Measurements from ENCODE around the gene TEDC1. TPM values are rescaled to one million over a fixed set of nuclear protein-coding genes. Genes with fewer than 3 reads are reported as not detected.

The TEDC1 gene
- total RNA-seq, 1 experiment from 2014 or later = 26.2 TPM

GRCh38 chr14:105527381-105527825, 36.4 kb downstream of the TEDC1 start:
- no peak overlapping the region for H2BK15ac ChIP-seq (ENCODE audit: low read depth, low read length)
- no peak overlapping the region for H2AFZ ChIP-seq (ENCODE audit: low read length)
- Mint-ChIP-seq H3K4me1 (no peaks in the 10 kb centered on the region), H3K9me3 (peaks cover 0 to 14% of the 10 kb centered on the region in 2 experiments; a peak in 2 of 5 replicates), H3K36me3 (ENCODE audit: insufficient read depth in 1 of 3, low read depth in 3 of 3) (no peaks in the 10 kb centered on the region), H3K27me3 (ENCODE audit: low read depth) (peaks cover 60% of the 10 kb centered on the region), H3K27ac (no peak overlapping the region), H3K4me3 (peak overlapping the region in 1 of 2 experiments; percentile 62; a peak in 2 of 5 replicates)
- H3K4ac ChIP-seq (ENCODE audit: low read depth, low read length) = no peak overlapping the region
- H2BK20ac ChIP-seq (ENCODE audit: low read depth, low read length, poor library complexity, severe bottlenecking) = no peak overlapping the region
- no peak overlapping the region for H4K91ac ChIP-seq (ENCODE audit: insufficient read length, low read depth, low read length)
- H2BK12ac ChIP-seq (ENCODE audit: insufficient read length, low read depth, low read length) = no peak overlapping the region
- no peaks in the 10 kb centered on the region for H4K20me1 ChIP-seq (ENCODE audit: control insufficient read depth, insufficient read depth, insufficient read length)
- no peak overlapping the region for H2BK5ac ChIP-seq (ENCODE audit: insufficient read length, low read length)
- H3K27ac ChIP-seq (ENCODE audit: insufficient read length, low read depth, low read length) = no peak overlapping the region
- no peak overlapping the region for H4K8ac ChIP-seq (replicated peaks; ENCODE audit: insufficient read length, low read depth, low read length)
- H4K5ac ChIP-seq (ENCODE audit: insufficient read length, low read depth, low read length) = no peak overlapping the region
- no peaks in the 10 kb centered on the region for H3K79me1 ChIP-seq (ENCODE audit: insufficient read depth, low read depth, low read length, poor library complexity, severe bottlenecking)
- H3K27me3 ChIP-seq (ENCODE audit: insufficient read depth, low read length) = peaks cover 16% of the 10 kb centered on the region; the same call in 1 of the 2 replicates
- no peak overlapping the region for H3K14ac ChIP-seq (ENCODE audit: insufficient read depth, low read length)
- H2BK120ac ChIP-seq (ENCODE audit: low read depth, low read length, poor library complexity, severe bottlenecking) = no peak overlapping the region
- H3K56ac ChIP-seq (ENCODE audit: insufficient read length, low read depth, low read length) = no peak overlapping the region
- no peaks in the 10 kb centered on the region; the same call in 1 of the 2 replicates for H3K4me1 ChIP-seq (ENCODE audit: insufficient read depth, low read length)
- H3K9me3 ChIP-seq (ENCODE audit: control insufficient read depth, low read depth, low read length) = no peaks in the 10 kb centered on the region
- H3T11ph ChIP-seq (ENCODE audit: low read length) = no peak overlapping the region
- H3K23me2 ChIP-seq (ENCODE audit: insufficient read length, low read depth, low read length, poor library complexity, severe bottlenecking) = peaks cover 7% of the 10 kb centered on the region
- H3K18ac ChIP-seq (ENCODE audit: insufficient read length, low read depth, low read length) = no peak overlapping the region
- no peak for DNase-seq
- no peak overlapping the region for H3K23ac ChIP-seq (ENCODE audit: insufficient read length, low read depth, low read length)
- no peak overlapping the region for H3K9ac ChIP-seq (ENCODE audit: extremely low read depth, insufficient read length, low read length)
- no peak overlapping the region for H2AK5ac ChIP-seq (ENCODE audit: insufficient read length, low read length)
- TF ChIP-seq CTCF (conservative IDR thresholded peaks at IDR 0.05) = no peak
- WGBS (ENCODE audit: extremely low coverage, insufficient read length, low lambda C conversion rate) = no CpG with 5 or more reads among the region's 23 CpGs
- no peaks in the 10 kb centered on the region for H3K79me2 ChIP-seq (ENCODE audit: insufficient read depth, low read length)
- peak overlapping the region; percentile 21 for H3K4me2 ChIP-seq (ENCODE audit: insufficient read depth, insufficient read length, low read length)

All from H9 (cell line).